Measurements from ENCODE around the gene CARD19. TPM values are rescaled to one million over a fixed set of nuclear protein-coding genes. Genes with fewer than 3 reads are reported as not detected.

The CARD19 gene
- total and polyA plus RNA-seq, 9 of the 15 experiments (the other 6 are each of a cell fraction or from before 2014, with no cell fraction given), result 0.90 to 34.9 (median 14.6) TPM

DNA sequence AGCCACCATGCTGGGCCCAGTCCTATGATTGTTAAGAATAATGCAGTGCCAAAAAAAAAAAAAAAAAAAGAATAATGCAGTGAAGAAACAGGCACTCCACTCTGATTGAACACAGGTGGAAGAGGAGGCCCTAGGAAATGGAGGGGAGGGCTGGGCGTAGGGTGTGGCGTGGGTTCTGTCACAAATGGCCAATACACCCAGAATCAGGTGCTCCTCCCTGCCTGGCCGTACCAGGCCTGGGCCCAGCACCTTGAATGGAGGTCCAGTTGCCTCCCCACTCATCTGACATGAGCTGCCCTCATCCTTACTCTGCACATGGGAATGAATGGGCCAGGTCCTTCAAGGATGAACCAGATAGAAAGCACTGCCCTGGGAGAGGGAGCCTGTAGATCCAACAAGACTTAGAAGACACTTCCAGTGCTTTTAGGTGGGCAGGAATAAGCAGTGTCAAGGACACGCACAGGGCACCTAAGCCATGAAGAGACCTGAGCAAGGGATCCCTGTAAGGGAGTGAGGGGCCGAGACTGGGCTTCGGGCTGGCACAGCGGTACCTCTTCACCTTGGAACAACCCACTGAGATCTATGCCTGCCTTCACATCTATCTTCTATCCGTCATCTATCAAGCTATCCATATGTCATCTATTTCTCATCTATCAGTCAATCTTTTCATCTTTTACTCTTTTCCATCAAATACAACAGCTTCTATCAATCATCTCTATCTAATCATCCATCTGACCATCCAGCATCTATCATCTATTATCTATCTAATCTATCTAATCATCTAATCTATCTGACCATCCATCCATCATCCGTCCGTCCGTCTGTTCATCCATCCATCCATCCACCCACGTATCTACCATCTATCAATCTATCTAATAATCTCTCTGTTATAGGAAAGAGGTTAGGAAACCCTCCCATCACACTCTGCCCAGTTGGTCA, 22.2 kb downstream of the CARD19 start:
- no peak for FAIRE-seq
- BruUV-seq (replicated peaks), result no TSS peak
- H3K9ac ChIP-seq (ENCODE audit: insufficient read depth in 1 of 2, low read depth in 2 of 2, low read length in 2 of 2), result no peak overlapping the region
- no peaks in the 10 kb centered on the region for H3K9me3 ChIP-seq (replicated peaks; ENCODE audit: control insufficient read depth, insufficient read depth, low read depth, low read length)
- no peaks in the 10 kb centered on the region for H4K20me1 ChIP-seq (replicated peaks; ENCODE audit: control insufficient read depth, insufficient read depth, low read length)
- H3K27me3 ChIP-seq (ENCODE audit: control insufficient read depth in 2 of 2, insufficient read depth in 2 of 2, low read length in 2 of 2), result no peaks in the 10 kb centered on the region
- ChIA-PET POLR2A (interaction anchor here (0.9 to 1.4 kb wide), 5 partner anchors 9 to 17 kb away, joined by 3 to 7 read pairs (median 3); partner anchors contain the start of gene NINJ1), CTCF (ENCODE audit: low intra/inter-chr PET ratio) (no interaction called here)
- 68% methylated on average over 12 of the region's 12 CpGs for WGBS (ENCODE audit: insufficient coverage, low coverage, missing lambda C conversion rate)
- H3K4me2 ChIP-seq (ENCODE audit: insufficient read depth, low read length), result no peak overlapping the region
- in situ Hi-C loops (cut with MboI), result no loop called here
- H3K27ac ChIP-seq (ENCODE audit: extremely low read depth, low read depth, low read length), result no peak overlapping the region
- DNase-seq (ENCODE audit: extremely low read depth in 1 of 4, low spot score in 3 of 4), result no peak
- no peaks in the 10 kb centered on the region for H3K79me2 ChIP-seq (ENCODE audit: control insufficient read depth, insufficient read depth, low read length)
- ATAC-seq, result no peak
- intact Hi-C loops (cut with micrococcal nuclease), result no loop called here
- H3K36me3 ChIP-seq (ENCODE audit: control insufficient read depth, insufficient read depth, low read length), result 0 out of 3 replicates have a peak, but pooled peaks cover 1% of the 10 kb centered on the region
- H3K4me1 ChIP-seq (replicated peaks in 1 of 2; ENCODE audit: control insufficient read depth in 2 of 2, insufficient read depth in 2 of 2, low read length in 2 of 2), result peaks cover 44 to 52% of the 10 kb centered on the region in 2 experiments
- H3K9me1 ChIP-seq (ENCODE audit: control insufficient read depth, insufficient read depth, low read length), result peaks cover 3% of the 10 kb centered on the region
- H2AFZ ChIP-seq (ENCODE audit: low read depth, low read length), result no peak overlapping the region
- H3K4me3 ChIP-seq, result no peak overlapping the region
- TF ChIP-seq IRF2 (CRISPR knock-in tag; IDR thresholded peaks at IDR 0.05) (no peak), ZNF707 (CRISPR knock-in tag; conservative IDR thresholded peaks at IDR 0.05) (no peak), RUNX1 (IDR thresholded peaks at IDR 0.05; ENCODE audit: low read depth) (no peak), CBX1 (IDR thresholded peaks at IDR 0.05; ENCODE audit: low read depth) (no peak), BCOR (IDR thresholded peaks at IDR 0.05) (peak; percentile 61; the same call in 1 of the 2 replicates), NEUROD1 (IDR thresholded peaks at IDR 0.05; ENCODE audit: borderline replicate concordance, low read depth, low read length, partially characterized antibody) (no peak), PHF20 (IDR thresholded peaks at IDR 0.05; ENCODE audit: partially characterized antibody) (no peak), POLR2A (conservative IDR thresholded peaks at IDR 0.05) (no peak), HDAC1 (IDR thresholded peaks at IDR 0.05) (peak in 1 of 2 experiments; percentile 44; a peak in 1 of 4 replicates), ZNF436 (CRISPR knock-in tag; IDR thresholded peaks at IDR 0.05) (no peak), ZNF217 (CRISPR knock-in tag; IDR thresholded peaks at IDR 0.05) (no peak), ZNF384 (IDR thresholded peaks at IDR 0.05; ENCODE audit: low read depth, low read length) (no peak), ZNF24 (IDR thresholded peaks at IDR 0.05) (no peak)
- TF ChIP-seq, protein P1, sequence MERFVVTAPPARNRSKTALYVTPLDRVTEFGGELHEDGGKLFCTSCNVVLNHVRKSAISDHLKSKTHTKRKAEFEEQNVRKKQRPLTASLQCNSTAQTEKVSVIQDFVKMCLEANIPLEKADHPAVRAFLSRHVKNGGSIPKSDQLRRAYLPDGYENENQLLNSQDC (CRISPR knock-in tag; IDR thresholded peaks at IDR 0.05), result no peak
- TF ChIP-seq, protein P2, sequence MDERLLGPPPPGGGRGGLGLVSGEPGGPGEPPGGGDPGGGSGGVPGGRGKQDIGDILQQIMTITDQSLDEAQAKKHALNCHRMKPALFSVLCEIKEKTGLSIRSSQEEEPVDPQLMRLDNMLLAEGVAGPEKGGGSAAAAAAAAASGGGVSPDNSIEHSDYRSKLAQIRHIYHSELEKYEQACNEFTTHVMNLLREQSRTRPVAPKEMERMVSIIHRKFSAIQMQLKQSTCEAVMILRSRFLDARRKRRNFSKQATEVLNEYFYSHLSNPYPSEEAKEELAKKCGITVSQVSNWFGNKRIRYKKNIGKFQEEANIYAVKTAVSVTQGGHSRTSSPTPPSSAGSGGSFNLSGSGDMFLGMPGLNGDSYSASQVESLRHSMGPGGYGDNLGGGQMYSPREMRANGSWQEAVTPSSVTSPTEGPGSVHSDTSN (CRISPR knock-in tag; IDR thresholded peaks at IDR 0.05; ENCODE audit: low read depth), result no peak
- TF ChIP-seq, protein P2 (tag; conservative IDR thresholded peaks at IDR 0.05; ENCODE audit: low read depth), result peak; percentile 27; the same call in 1 of the 2 replicates
- TF ChIP-seq, protein P3, sequence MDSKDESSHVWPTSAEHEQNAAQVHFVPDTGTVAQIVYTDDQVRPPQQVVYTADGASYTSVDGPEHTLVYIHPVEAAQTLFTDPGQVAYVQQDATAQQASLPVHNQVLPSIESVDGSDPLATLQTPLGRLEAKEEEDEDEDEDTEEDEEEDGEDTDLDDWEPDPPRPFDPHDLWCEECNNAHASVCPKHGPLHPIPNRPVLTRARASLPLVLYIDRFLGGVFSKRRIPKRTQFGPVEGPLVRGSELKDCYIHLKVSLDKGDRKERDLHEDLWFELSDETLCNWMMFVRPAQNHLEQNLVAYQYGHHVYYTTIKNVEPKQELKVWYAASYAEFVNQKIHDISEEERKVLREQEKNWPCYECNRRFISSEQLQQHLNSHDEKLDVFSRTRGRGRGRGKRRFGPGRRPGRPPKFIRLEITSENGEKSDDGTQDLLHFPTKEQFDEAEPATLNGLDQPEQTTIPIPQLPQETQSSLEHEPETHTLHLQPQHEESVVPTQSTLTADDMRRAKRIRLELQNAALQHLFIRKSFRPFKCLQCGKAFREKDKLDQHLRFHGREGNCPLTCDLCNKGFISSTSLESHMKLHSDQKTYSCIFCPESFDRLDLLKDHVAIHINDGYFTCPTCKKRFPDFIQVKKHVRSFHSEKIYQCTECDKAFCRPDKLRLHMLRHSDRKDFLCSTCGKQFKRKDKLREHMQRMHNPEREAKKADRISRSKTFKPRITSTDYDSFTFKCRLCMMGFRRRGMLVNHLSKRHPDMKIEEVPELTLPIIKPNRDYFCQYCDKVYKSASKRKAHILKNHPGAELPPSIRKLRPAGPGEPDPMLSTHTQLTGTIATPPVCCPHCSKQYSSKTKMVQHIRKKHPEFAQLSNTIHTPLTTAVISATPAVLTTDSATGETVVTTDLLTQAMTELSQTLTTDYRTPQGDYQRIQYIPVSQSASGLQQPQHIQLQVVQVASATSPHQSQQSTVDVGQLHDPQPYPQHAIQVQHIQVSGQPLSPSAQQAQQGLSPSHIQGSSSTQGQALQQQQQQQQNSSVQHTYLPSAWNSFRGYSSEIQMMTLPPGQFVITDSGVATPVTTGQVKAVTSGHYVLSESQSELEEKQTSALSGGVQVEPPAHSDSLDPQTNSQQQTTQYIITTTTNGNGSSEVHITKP (IDR thresholded peaks at IDR 0.05; ENCODE audit: partially characterized antibody), result no peak

All from K562 (cell line).